Skin of body (tissue), 2 donors: ENCODE measurements around the gene TCF12. TPM values are rescaled to one million over a fixed set of nuclear protein-coding genes. Genes with fewer than 3 reads are reported as not detected.

Experiments used
- DNase-seq: peaks from one replicate; lab custom pipeline; 2025; lab: John Stamatoyannopoulos, UW
- total RNA-seq: library from RNA; depleted of rRNA; stranded (reverse); fragments of >200 nt; gene quantifications from one replicate; pipeline ENCODE4 v1.2.3, GENCODE V29; 2014

The TCF12 gene
- total RNA-seq, 1 donor from 2014 or later = 184 TPM

GRCh38 chr15:57237676-57238075, 319.2 kb downstream of the TCF12 start:
- no peak for DNase-seq

DNA sequence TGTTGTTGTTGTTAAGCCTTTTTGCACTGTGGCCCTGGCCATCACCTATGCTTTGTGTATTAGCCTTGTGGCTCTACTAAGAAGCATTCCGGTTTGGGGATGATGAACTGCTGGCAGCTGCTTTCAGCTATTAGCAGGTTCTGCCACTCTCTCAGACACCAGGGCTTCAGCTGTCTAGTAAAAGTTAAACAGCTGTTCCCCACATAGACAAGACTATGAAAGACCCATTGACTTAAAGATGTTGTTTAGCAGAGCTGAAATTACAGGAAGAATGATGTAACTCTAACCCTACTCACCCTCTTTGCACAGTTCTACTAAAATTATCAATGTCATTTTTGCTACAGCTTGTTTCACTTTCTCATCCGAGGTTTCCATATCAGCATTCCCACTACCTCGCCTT, 326.7 kb downstream of the TCF12 start:
- peak; percentile 40 for DNase-seq

DNA sequence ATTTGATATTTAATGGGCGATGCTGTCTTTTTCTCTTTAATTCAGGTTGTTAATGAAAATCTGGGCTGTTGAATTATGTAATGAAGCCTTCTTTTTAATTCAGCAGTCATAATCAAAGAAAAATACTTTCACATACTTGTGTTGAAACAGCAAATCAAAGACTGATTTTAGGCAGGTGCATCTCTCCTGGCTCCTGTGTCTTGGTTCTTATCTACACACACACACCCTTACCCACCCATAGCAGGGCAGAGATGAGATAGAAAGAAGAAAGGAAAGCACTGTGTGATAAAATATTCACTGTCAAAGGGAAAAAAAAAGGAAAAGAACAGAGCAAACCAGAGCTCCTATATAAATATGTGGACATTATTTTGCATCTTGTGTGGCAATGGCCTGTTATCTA, 327.3 kb downstream of the TCF12 start:
- DNase-seq = no peak

GRCh38 chr15:57248074-57248473, 329.6 kb downstream of the TCF12 start:
- no peak for DNase-seq

- no peak for DNase-seq
Observed at GRCh38 chr15:57251308-57251707, 332.9 kb downstream of the TCF12 start.

DNA sequence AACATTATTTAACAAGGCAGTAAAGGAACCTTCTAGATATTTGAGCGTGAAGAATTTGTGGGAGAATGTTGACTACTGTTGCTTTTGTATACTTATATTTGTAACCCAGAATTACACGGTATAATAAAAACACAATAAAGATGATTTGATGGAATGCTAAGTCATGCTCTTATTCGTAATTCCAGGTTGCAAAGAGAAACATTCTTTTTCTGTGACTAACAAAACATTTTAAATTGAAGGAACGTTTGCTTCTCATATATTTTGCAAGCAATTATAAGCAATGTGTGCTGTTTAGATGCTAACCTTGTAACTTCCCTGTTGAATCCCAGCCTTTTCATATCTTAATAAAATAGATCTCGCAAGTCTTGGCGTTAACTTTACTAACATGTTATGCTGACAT, 333.5 kb downstream of the TCF12 start:
- DNase-seq = no peak

DNA sequence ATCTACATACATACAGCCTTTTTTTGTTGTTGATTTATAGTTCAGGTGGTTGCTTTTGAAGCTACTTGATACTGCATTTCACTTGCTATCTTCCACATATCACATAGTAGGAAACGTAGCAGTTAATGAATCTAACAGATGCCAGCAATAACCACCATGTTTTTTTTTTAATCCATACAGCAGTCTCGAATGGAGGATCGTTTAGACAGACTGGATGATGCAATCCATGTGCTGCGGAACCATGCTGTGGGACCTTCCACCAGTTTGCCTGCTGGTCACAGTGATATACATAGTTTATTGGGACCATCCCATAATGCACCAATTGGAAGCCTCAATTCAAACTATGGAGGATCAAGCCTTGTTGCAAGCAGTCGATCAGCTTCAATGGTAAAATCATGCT, 334.6 kb downstream of the TCF12 start:
- DNase-seq = no peak

DNA sequence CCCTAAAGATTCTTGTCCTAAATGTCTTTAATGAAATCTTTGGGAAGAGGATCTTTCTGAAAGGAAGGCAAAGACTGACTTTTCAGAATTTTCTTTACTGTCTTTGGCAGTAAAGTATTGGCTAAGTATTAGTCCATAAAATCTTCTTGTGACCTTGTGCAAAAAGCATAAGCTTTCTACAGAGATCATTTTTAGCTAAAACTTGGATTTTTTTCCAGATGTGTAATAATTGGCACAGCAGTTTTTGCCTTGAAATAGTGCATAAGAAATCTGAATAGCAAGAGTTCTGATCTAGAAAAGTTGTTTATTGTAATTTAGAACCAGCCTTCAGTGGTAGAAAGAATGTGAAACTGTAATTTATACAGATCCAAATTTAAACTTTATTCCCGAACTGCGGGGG, 335.1 kb downstream of the TCF12 start:
- peak; percentile 43 for DNase-seq

DNA sequence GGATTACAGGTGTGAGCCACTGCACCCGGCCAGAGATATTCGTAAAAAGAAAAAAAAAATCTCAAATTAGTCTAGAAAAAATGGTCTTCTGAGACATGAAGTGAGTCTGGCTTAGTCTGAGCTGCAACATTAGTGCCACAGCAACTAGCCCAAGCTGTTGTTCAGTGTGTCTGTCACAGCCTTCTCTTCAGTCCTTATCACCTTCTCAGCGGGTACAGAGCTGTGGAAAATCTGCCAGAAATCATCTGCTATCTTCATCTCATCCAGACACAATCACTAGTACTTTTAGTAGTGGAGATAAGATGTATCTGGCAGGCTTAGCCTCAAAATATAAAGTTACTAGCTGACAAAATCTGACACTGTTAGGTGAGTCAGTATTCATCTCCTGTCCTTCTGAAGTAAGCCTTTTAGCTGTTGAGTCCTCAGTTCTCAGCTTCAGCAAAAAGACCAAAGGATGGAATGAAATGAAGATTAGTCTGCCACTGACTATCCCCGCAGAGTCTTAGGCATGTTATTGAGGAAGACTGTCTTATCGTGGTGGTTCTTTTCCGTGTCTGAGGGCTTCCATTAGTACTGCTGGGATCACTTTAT, 337.4 kb downstream of the TCF12 start:
- no peak for DNase-seq

DNA sequence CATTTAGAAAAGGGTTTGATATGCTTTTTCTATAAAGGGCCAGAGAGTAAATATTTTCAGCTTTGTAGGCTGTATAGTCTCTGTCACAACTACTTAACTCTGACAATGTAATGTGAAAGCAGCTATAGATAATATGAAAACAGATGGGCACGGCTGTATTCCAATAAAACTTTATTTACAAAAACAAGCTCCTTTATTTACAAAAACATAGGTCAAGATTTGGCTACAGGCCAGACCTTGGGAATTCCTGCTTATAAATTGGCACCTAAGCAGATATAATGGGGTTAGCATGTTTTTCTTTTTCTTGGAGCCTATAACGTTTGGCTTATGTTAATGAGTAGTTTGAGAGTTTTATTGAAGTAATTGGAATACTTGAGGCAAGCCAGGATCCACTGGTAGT, 338.5 kb downstream of the TCF12 start:
- no peak for DNase-seq

DNA sequence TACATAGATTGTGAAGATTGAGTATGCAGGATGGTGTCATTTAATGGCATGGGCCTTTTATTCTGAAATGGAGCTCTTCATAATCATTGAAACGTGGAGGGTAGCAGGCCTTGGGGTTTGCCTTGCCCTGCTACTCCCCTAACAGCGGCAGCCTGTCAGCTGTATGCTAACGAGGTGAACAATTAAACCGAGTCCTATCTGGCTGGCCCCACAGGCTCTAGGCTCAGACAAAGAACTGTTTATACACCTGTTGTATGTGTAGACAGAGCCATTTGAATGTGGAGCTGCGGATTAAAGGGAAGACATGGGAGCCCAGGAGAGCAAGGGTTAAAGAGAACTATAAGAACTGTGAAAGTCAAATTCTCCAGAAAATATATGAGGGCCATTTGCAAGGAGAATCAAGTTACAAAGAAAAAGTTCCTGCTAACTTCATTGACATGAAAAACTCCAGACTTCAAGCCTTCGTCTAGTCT, 341.2 kb downstream of the TCF12 start:
- DNase-seq = no peak

- no peak for DNase-seq
Observed at GRCh38 chr15:57263520-57263919, 345.1 kb downstream of the TCF12 start.

- no peak for DNase-seq
Observed at GRCh38 chr15:57272771-57273357, 354.4 kb downstream of the TCF12 start.

DNA sequence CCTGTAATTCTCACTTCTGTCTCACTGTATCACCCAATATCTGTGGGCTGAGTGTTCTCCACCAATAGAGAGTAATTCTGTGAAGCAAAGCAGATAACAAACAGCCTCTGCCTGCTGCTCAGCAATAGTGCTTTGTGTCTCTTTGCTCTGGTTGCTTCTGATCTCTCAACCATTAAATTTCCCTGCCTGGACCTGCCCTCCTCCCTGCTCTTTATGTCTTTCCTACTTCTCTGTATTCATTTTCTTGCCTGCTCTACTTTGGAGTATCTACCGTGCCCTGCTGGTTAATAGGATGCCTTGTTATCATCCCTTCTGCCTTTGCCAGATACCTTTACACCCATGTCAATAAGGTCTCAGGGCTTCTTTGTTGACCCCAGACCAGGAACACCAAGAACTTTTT, 355.0 kb downstream of the TCF12 start:
- no peak for DNase-seq

DNA sequence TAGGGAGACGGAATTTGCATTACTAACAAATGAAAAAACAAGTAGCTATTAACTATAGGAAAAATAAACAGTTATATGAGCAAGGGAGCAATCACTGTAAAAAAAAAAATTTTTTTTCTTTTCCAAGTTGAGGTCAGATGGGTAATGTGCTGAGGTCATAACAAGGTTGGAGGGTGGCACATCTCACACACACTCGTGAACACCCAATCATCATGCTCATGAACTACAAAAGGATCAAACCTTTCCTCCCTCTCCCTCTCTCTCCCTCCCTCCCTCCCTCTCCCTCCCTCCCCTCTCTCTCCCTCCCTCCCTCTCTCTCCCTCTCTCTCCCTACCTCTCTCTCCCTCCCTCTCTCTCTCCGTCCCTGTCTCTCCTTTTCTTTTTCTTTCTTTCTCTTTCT, 360.0 kb downstream of the TCF12 start:
- no peak for DNase-seq

GRCh38 chr15:57280464-57280863, 362.0 kb downstream of the TCF12 start:
- DNase-seq = no peak

DNA sequence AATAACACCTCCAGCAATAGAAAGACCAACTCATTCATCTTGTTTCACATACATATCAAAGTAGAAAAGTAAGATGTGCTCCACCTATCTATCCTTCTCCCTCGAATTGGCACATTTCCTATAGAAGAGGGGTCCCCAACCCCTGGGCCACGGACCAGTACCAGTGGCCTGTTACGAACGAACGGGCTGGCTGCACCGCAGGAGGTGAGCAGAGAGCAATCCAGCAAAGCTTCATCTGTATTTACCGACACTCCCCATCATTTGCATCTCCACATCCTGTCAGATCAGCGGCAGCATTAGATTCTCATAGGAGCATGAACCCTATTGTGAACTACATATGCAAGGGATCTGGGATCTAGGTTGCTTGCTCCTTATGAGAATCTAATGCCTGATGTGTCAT, 362.9 kb downstream of the TCF12 start:
- no peak for DNase-seq

DNA sequence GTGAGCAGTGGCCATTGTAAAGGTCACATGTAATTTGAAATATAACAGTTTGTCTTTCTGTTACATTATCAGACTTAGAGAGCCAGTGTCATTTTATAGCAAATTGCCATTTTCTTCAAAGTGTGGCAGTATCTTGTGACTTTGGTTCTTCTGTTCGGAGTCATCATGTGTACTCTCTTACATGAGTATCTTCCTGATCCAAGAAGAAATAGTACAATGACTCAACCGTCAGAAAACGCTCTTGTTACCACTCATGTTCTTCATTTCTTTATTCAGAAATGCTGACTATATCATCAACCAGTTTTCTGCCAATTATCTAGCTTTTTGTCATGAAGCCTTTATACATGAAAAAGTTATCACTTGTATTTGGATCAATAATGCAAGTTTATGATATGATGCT, 364.2 kb downstream of the TCF12 start:
- DNase-seq = no peak

DNA sequence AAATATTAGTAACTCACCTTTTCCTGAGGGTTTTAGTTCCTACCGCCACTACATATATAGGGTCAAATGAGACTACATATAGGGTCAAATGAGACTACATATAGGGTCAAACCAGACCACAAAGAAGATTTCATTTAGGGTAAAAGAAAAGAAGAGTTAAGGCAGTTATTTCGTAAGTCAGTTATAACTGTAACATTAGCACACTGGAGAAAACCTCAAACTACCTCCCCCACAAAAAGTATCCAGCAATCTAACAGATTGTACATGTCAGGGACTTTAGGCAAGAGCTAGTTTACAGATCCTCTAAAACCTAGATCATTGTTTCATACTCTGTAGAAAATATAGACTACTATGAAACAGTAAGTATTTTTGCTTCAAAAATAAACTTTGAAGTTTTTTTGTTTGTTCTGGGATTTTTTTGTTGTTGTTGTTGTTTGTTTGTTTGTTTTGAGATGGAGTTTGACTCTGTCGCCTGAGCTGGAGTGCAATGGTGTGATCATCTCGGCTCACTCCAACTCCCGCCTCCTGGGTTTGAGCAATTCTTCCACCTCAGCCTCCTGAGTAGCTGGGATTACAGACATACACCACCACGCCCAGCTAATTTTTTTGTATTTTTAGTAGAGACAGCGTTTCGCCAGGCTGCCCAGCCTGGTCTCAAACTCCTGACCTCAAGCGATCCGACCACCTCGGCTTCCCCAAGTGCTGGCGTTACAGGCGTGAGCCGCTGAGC, 365.5 kb downstream of the TCF12 start:
- no peak for DNase-seq

DNA sequence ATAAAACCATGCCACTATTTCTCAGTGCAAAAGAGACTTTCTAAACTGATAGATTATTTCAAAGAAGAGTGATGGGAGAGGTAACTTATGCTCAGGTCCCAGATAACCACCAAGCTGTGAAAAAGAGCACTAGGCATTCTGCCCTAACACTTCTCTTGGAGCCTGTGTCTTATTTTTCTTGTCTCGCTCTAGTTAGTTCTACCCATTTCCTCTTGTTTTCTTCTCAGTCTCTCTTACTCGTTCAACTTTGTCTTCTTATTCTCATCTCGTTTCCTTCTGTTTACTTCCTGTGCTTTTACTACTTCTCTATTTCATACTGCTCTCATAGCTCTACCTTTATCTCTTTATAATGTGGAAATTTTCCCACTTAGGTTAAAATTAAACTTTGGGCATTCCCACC, 366.1 kb downstream of the TCF12 start:
- no peak for DNase-seq

DNA sequence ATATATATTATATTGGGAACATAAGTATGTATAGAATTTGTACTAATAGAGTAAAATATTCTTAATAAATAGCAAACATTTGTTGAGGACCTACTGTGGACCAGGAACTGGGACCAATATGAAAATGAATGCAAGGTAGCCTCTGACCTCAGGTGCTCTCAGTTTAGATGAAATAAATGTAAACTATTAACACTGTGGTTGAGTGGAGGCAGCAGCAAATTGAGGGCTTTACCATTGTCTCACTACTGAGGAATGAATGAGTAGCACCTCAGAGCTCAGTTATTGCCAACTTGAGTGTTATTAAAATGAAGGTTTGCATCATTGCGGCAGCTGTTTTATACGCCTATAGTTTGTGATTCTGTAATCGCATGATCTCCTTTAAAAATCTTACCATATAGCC, 366.9 kb downstream of the TCF12 start:
- DNase-seq = no peak

- no peak for DNase-seq
Observed at GRCh38 chr15:57286446-57287122, 368.1 kb downstream of the TCF12 start.
